Ovary (tissue), 3 donors: ENCODE measurements around the gene TMEM213.

Source experiments
- EP300 ChIP-seq: sonication (generic); formaldehyde crosslinking; IDR thresholded peaks from one replicate; pipeline ENCODE4 v1.6.1; 2017; ENCODE audit warnings: antibody characterized with exemption
- POLR2A ChIP-seq: fragments of 450-650 bp; IDR thresholded peaks from one replicate; pipeline ENCODE4 v1.6.1; 2017; ENCODE audit warnings: antibody characterized with exemption, mild to moderate bottlenecking, moderate library complexity
- TF ChIP-seq, protein P1 (sequence below), 3 donors: fragments of 450-650 bp in 2 of 3; fragments of 200-600 bp in 1 of 3; IDR thresholded peaks; one replicate each; pipeline versions ENCODE4 v1.5.1 to v1.8.0; 2016 to 2022; ENCODE audit warnings: antibody characterized with exemption in 3 of 3, mild to moderate bottlenecking in 1 of 3
- donor health status: DM: no; HTN: no; CAD: no.

DNA sequence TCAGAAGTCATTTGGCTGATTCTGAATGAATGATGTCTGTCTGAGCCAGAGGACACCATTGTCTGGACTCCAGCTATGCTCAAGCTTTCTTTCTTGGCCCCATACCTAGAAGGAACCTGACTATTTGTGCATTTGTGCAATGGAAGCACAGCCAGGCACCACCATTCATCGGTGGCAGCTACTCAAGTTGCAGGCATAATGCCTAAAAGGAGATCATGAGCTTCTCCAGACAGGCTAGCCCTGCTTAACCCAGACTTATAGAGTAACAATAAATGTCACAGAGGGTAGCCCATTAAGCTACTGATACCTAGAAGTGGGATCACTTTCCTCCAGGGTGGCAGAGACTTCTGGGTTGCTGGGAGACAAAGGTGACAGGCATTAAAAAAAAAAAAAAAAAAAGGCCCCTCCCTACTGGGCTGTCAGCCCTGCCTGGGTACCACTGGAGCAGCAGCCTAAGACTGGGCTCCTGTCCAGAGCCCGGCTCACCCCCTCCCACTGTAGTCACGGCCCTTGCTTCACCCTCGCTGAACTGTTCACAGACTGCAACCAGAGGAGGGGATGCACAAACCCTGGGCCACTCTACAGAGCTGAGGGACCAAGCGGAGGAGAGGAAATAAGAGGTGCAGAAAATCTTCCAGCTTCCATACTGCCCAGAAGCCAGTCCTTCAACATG lies 75.6 kb downstream of the TMEM213 start:
- TF ChIP-seq, protein P1, sequence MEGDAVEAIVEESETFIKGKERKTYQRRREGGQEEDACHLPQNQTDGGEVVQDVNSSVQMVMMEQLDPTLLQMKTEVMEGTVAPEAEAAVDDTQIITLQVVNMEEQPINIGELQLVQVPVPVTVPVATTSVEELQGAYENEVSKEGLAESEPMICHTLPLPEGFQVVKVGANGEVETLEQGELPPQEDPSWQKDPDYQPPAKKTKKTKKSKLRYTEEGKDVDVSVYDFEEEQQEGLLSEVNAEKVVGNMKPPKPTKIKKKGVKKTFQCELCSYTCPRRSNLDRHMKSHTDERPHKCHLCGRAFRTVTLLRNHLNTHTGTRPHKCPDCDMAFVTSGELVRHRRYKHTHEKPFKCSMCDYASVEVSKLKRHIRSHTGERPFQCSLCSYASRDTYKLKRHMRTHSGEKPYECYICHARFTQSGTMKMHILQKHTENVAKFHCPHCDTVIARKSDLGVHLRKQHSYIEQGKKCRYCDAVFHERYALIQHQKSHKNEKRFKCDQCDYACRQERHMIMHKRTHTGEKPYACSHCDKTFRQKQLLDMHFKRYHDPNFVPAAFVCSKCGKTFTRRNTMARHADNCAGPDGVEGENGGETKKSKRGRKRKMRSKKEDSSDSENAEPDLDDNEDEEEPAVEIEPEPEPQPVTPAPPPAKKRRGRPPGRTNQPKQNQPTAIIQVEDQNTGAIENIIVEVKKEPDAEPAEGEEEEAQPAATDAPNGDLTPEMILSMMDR (IDR thresholded peaks at IDR 0.05), result no peak
- TF ChIP-seq POLR2A (no peak), EP300 (no peak)
